G401.6 (cell line): Measurements from ENCODE around the gene UBAP2.

Source experiments
- FAIRE-seq: peaks from 2 replicates; lab custom pipeline; 2012; peaks lifted over from hg19 to GRCh38; lab: Jason Lieb, UNC

Gene UBAP2

GRCh38 chr9:33921967-33922895, 126.5 kb downstream of the UBAP2 start:
- FAIRE-seq = no peak

GRCh38 chr9:33919276-33919897, 129.3 kb downstream of the UBAP2 start:
- no peak for FAIRE-seq

DNA sequence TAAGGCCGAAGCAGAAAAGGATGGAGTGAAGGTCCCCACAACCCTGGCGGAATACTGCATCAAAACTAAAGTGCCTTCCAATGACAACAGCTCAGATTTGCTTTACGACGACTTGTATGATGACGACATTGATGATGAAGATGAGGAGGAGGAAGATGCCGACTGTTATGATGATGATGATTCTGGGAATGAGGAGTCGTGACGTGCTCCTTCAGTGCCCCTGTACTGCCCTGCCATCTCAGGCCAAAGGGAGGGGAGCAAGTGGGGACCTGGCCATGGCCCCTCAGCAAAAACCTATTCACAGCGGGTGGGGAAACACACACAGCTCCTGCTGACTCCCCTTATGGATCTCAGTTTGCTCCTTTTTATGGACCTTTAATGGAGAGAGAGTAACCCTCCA, 131.7 kb downstream of the UBAP2 start:
- FAIRE-seq = no peak

DNA sequence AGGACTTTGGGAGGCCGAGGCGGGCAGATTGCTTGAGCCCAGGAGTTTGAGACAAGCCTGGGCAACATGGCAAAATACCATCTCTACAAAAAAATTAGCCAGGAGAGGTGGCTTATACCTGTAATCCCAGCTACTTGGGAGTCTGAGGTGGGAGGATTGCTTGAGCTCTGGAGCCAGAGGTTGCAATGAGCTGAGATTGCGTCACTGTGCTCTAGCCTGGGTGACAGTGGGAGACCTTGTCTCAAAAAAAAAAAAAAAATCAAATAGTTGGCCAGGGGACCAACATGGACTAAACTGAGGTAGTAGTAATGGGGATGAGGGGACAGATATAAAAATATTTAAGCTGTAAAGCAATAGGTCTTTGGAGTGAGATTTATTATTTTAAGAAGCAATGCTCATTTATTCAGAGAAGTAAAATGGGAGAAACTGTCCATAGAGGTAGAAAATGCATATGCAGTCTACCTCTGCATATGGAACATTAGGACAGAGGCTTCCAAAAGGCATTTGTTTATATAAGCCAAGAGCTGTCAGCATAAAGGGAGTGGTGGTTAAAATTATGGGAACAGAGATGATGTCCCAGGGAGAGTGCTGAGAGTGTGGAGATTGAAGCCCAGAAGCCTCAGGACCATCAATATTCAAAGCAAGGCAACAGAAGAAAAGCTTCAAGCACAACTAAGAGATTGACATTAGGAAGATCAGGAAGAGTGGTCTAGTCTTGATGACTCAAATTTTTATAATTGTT, 133.6 kb downstream of the UBAP2 start:
- no peak for FAIRE-seq

DNA sequence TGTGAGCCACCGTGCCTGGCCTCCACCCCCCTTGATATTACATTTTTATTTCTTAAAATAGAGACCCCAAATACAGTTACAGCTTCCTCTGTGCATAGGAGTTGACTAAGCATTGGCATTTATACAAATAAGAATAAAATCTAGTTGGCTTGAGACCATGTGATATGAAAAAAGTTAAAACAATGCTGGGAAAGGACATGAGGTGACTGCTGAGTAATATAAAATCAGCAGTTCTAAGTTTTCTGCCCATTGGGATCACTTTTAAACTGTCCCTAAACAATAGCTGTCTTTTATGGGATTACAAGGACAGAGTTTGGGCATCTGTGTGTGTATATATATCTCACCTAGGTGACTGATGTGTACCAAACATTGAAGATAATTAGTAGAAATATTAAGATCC, 135.1 kb downstream of the UBAP2 start:
- FAIRE-seq = no peak

GRCh38 chr9:33908749-33909148, 139.9 kb downstream of the UBAP2 start:
- FAIRE-seq = no peak

DNA sequence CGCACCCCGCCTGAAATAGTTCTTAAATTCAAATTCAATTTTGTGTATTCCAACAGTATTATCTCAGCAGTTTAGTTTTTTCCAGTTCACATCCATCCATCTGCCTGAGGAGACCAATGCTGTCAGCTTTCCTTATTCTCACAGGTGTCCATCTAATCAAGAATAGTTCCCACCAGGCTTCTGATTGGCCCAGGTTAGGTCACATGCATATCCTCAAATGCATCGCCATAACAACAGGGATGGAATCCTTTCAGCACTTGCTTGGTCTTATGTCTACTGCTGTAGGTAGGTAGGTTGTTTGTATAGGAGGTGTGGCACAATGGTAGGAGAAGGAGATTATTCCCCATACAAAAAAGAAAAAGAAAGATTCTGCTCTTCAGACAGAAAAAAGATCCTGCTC, 140.6 kb downstream of the UBAP2 start:
- FAIRE-seq = no peak

GRCh38 chr9:33907347-33907746, 141.3 kb downstream of the UBAP2 start:
- no peak for FAIRE-seq

- no peak for FAIRE-seq
These were observed 141.9 kb downstream of the UBAP2 start for GRCh38 chr9:33906769-33907168.

- FAIRE-seq = no peak
These were observed 143.6 kb downstream of the UBAP2 start for GRCh38 chr9:33905137-33905536.

GRCh38 chr9:33903157-33903780, 145.4 kb downstream of the UBAP2 start:
- FAIRE-seq = no peak

- no peak for FAIRE-seq
These were observed 154.4 kb downstream of the UBAP2 start for GRCh38 chr9:33894316-33894715.

DNA sequence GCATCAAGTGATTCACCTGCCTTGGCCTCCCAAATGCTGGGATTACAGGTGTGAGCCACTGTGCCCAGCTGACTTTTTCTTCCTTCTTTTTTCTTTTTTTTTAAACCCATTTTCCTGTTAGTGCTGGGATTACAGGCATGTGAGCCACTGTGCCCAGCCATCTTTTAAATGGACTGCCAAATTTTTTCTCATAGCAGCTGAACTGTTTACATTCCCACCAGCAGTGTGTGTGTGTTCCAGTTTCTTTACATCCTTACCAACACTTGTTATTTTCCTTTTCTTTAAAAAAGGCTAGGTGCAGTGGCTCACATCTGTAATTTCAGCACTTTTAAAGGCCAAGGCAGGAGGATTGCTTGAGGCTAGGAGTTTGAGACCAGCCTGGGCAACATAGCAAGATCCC, 154.8 kb downstream of the UBAP2 start:
- FAIRE-seq = no peak

DNA sequence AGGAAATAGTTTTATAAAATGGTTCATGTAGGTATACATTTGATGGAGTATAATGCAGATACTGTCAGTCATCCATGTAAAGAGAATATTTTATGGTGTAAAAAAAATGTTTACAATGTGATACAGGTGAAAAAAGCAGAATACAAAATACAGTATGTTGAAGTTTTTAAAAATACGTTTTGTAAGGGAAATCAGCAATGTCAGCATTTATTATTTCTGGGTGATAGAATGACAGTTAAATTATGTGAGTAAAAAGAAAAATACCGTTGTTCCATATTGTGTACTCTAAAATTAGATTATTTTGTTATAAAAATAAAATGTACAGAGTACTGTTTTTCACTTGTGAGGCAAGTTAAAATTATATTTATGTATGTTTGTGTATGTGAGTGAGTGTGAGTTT, 162.7 kb downstream of the UBAP2 start:
- FAIRE-seq = no peak

GRCh38 chr9:33884856-33885701, 163.6 kb downstream of the UBAP2 start:
- no peak for FAIRE-seq

- no peak for FAIRE-seq
These were observed 167.1 kb downstream of the UBAP2 start for GRCh38 chr9:33881635-33882034.

- FAIRE-seq = no peak
These were observed 168.2 kb downstream of the UBAP2 start for GRCh38 chr9:33880211-33881089.

- no peak for FAIRE-seq
These were observed 169.9 kb downstream of the UBAP2 start for GRCh38 chr9:33878691-33879366.

DNA sequence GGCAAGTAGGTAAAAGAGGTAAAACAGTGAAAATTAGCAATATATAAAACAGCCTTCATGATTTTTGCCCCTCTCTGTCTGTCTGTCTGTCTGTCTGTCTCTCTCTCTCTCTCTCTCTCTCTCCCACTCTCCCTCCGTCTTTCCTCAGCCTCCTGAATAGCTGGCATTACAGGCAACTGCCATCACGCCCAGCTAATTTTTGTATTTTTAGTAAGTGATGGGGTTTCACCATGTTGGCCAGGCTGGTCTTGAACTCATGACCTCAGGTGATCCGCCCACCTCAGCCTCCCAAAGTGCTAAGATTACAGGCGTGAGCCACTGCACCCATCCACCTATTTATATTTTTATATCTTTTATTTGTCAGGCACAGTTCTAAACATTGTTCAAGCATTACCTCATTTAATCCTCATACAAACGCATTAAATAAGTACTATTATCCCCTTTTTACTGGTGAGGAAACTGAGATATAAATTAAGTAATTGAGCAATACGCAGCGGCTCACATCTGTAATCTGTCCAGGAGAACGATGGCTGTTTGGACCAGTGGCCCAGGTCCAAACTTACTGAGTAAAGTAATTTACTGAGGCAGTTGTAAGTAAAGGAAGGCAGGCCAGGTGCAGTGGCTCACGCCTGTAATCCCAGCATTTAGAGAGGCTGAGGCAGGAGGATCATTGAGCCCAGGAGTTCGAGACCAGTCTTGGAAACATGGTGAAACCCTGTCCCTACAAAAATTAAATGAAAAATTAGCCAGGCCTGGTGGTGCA, 170.8 kb downstream of the UBAP2 start:
- FAIRE-seq = no peak
